Body of pancreas (tissue), 4 donors: Measurements from ENCODE around the gene SYDE1.

ENCODE experiments used
- POLR2A ChIP-seq, 3 donors: fragments of 450-650 bp; IDR thresholded peaks; one replicate each; pipeline ENCODE4 v1.6.1; 2016; ENCODE audit warnings: antibody characterized with exemption in 3 of 3, mild to moderate bottlenecking in 2 of 3
- TF ChIP-seq, protein P1 (sequence below), 7 experiments: fragments of 450-650 bp in 4 of 7; fragments of 200-600 bp in 3 of 7; sonication (generic) in 3 of 7; IDR thresholded peaks; one replicate each; pipeline ENCODE4 v1.5.1; 2016 to 2019; ENCODE audit warnings: antibody characterized with exemption in 7 of 7

DNA sequence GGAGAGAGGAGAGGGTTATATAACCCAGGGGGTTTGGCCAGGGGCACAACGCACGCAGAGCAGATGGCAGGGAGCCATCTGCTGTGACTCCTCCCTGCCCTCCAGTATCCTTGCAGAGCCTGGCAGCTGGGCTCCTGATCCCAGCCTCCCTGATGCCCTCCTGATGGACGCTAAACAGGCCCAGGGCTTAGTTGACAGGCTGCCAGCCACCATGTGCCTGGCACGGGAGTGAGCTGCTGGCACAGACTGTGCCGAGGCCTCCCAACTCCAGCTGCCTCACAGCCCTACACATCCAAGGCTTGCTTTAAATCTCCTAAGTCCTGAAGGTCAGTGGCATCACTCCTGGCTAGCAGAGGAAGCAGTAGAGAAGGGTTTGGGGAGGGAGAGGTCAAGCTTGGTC, 16.7 kb downstream of the SYDE1 start:
- TF ChIP-seq, protein P1, sequence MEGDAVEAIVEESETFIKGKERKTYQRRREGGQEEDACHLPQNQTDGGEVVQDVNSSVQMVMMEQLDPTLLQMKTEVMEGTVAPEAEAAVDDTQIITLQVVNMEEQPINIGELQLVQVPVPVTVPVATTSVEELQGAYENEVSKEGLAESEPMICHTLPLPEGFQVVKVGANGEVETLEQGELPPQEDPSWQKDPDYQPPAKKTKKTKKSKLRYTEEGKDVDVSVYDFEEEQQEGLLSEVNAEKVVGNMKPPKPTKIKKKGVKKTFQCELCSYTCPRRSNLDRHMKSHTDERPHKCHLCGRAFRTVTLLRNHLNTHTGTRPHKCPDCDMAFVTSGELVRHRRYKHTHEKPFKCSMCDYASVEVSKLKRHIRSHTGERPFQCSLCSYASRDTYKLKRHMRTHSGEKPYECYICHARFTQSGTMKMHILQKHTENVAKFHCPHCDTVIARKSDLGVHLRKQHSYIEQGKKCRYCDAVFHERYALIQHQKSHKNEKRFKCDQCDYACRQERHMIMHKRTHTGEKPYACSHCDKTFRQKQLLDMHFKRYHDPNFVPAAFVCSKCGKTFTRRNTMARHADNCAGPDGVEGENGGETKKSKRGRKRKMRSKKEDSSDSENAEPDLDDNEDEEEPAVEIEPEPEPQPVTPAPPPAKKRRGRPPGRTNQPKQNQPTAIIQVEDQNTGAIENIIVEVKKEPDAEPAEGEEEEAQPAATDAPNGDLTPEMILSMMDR (IDR thresholded peaks at IDR 0.05): no peak
- TF ChIP-seq POLR2A (IDR thresholded peaks at IDR 0.05): no peak
